ENCODE measurements around the gene KRT74.

Gene KRT74

GRCh38 chr12:52608826-52609630 is 35.4 kb upstream of the KRT74 start:
- no peaks in the 10 kb centered on the region for H3K9me3 ChIP-seq (ENCODE audit: insufficient read depth, low read length)
- H2AFZ ChIP-seq (ENCODE audit: low read depth, low read length, severe bottlenecking) = no peak overlapping the region
- no peak overlapping the region for H3K27ac ChIP-seq (ENCODE audit: low read depth, low read length)
- no peaks in the 10 kb centered on the region for H3K36me3 ChIP-seq (ENCODE audit: low read length)
- TF ChIP-seq, protein P1, sequence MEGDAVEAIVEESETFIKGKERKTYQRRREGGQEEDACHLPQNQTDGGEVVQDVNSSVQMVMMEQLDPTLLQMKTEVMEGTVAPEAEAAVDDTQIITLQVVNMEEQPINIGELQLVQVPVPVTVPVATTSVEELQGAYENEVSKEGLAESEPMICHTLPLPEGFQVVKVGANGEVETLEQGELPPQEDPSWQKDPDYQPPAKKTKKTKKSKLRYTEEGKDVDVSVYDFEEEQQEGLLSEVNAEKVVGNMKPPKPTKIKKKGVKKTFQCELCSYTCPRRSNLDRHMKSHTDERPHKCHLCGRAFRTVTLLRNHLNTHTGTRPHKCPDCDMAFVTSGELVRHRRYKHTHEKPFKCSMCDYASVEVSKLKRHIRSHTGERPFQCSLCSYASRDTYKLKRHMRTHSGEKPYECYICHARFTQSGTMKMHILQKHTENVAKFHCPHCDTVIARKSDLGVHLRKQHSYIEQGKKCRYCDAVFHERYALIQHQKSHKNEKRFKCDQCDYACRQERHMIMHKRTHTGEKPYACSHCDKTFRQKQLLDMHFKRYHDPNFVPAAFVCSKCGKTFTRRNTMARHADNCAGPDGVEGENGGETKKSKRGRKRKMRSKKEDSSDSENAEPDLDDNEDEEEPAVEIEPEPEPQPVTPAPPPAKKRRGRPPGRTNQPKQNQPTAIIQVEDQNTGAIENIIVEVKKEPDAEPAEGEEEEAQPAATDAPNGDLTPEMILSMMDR (IDR thresholded peaks at IDR 0.05; ENCODE audit: insufficient read depth, low read length, poor library complexity, severe bottlenecking) = no peak
- no peak for TF ChIP-seq EZH2phosphoT487 (conservative IDR thresholded peaks at IDR 0.05; ENCODE audit: low read length)
- H3K4me2 ChIP-seq (ENCODE audit: low read depth, low read length, poor library complexity, severe bottlenecking) = no peak overlapping the region
- H3K9me2 ChIP-seq (replicated peaks; ENCODE audit: insufficient read depth, low read length) = no peaks in the 10 kb centered on the region
- no peaks in the 10 kb centered on the region for H3K27me3 ChIP-seq (ENCODE audit: low read length)
- H3F3A ChIP-seq (ENCODE audit: insufficient read depth) = no peaks in the 10 kb centered on the region
- no peak overlapping the region for H3K9ac ChIP-seq (ENCODE audit: low read length)
- H3K4me3 ChIP-seq (ENCODE audit: insufficient read depth, low read length, poor library complexity, severe bottlenecking) = no peak overlapping the region
- no peaks in the 10 kb centered on the region for H4K20me1 ChIP-seq (ENCODE audit: low read depth, low read length)
- no peaks in the 10 kb centered on the region for H3K79me2 ChIP-seq (ENCODE audit: insufficient read depth, low read length)

DNA sequence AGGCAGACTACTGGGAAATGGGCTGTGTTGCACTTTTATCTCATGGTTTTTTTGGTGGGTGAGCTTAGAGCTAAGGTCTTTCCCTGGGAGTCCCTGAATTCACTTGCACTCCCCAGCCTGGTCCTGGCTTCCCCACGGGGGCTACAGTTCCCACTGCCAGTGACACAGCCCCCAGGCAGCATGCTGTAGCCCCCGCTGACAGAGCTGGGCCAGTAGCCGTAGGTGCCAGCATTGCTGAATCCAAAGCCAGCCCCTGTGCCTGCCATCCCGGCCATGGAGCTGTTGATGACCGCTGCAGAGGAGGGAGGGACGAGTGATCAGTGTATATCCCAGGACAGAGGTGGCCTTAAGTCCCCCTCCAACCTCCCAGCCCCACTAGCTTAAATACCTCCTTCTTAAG is 34.5 kb upstream of the KRT74 start:
- Histone ChIP-seq H3K4me3 (ENCODE audit: insufficient read depth, low read length, poor library complexity, severe bottlenecking) (no peak overlapping the region), H3K36me3 (ENCODE audit: low read length) (no peaks in the 10 kb centered on the region), H3K9me3 (ENCODE audit: insufficient read depth, low read length) (no peaks in the 10 kb centered on the region), H3K79me2 (ENCODE audit: insufficient read depth, low read length) (no peaks in the 10 kb centered on the region), H3F3A (ENCODE audit: insufficient read depth) (no peaks in the 10 kb centered on the region), H3K27me3 (ENCODE audit: low read length) (no peaks in the 10 kb centered on the region), H3K9ac (ENCODE audit: low read length) (no peak overlapping the region), H2AFZ (ENCODE audit: low read depth, low read length, severe bottlenecking) (no peak overlapping the region), H3K4me2 (ENCODE audit: low read depth, low read length, poor library complexity, severe bottlenecking) (no peak overlapping the region), H3K27ac (ENCODE audit: low read depth, low read length) (no peak overlapping the region), H4K20me1 (ENCODE audit: low read depth, low read length) (no peaks in the 10 kb centered on the region), H3K9me2 (replicated peaks; ENCODE audit: insufficient read depth, low read length) (no peaks in the 10 kb centered on the region)
- TF ChIP-seq, protein P1 (IDR thresholded peaks at IDR 0.05; ENCODE audit: insufficient read depth, low read length, poor library complexity, severe bottlenecking) = no peak
- no peak for TF ChIP-seq EZH2phosphoT487 (conservative IDR thresholded peaks at IDR 0.05; ENCODE audit: low read length)

- Histone ChIP-seq H3K9me2 (replicated peaks; ENCODE audit: insufficient read depth, low read length) (no peaks in the 10 kb centered on the region), H4K20me1 (ENCODE audit: low read depth, low read length) (no peaks in the 10 kb centered on the region), H3K9me3 (ENCODE audit: insufficient read depth, low read length) (no peaks in the 10 kb centered on the region), H2AFZ (ENCODE audit: low read depth, low read length, severe bottlenecking) (no peak overlapping the region), H3K79me2 (ENCODE audit: insufficient read depth, low read length) (no peaks in the 10 kb centered on the region), H3K4me2 (ENCODE audit: low read depth, low read length, poor library complexity, severe bottlenecking) (no peak overlapping the region), H3F3A (ENCODE audit: insufficient read depth) (no peaks in the 10 kb centered on the region), H3K4me3 (ENCODE audit: insufficient read depth, low read length, poor library complexity, severe bottlenecking) (no peak overlapping the region), H3K9ac (ENCODE audit: low read length) (no peak overlapping the region), H3K36me3 (ENCODE audit: low read length) (no peaks in the 10 kb centered on the region), H3K27ac (ENCODE audit: low read depth, low read length) (no peak overlapping the region), H3K27me3 (ENCODE audit: low read length) (no peaks in the 10 kb centered on the region)
- TF ChIP-seq EZH2phosphoT487 (conservative IDR thresholded peaks at IDR 0.05; ENCODE audit: low read length) = no peak
- TF ChIP-seq, protein P1 (IDR thresholded peaks at IDR 0.05; ENCODE audit: insufficient read depth, low read length, poor library complexity, severe bottlenecking) = no peak
Measured at GRCh38 chr12:52607314-52607713, 33.7 kb upstream of the KRT74 start.
